Effector memory CD8-positive, alpha-beta T cell (primary cell): ENCODE measurements around the gene CES3.
A peak's percentile ranks its signal among the peaks of the same experiment; 100 is the strongest.
"Not testable (repeated sequence)": the region's sequence is repeated elsewhere in the genome, so short reads cannot be mapped to it uniquely, and the experiment has no call there.

Source experiments
- ATAC-seq: fragments of 150-1000 bp; cut with Tn5 transposase; replicated peaks from 2 replicates; pipeline ENCODE4 v1.10.0; 2021; ENCODE audit warnings: mild to moderate bottlenecking, moderate library complexity
- DNase-seq, 3 experiments: peaks; one replicate each; pipeline ENCODE4 v3.0.0; 2021
- H3K27ac Mint-ChIP-seq, 2 donors: one replicate each; pipeline ENCODE4 v1.8.0; 2022; ENCODE audit warnings: mild to moderate bottlenecking in 2 of 2, mixed read lengths in 2 of 2, moderate library complexity in 2 of 2
- H3K27me3 Mint-ChIP-seq, 2 donors: one replicate each; pipeline ENCODE4 v1.8.0; 2022; ENCODE audit warnings: mixed read lengths in 2 of 2
- H3K36me3 Mint-ChIP-seq: one replicate; pipeline ENCODE4 v1.8.0; 2022; ENCODE audit warnings: mild to moderate bottlenecking, moderate library complexity, mixed read lengths; ENCODE audit not compliant: insufficient read depth
- H3K4me1 Mint-ChIP-seq, 2 donors: one replicate each; pipeline ENCODE4 v1.8.0; 2022; ENCODE audit warnings: low read depth in 2 of 2, mixed read lengths in 2 of 2
- H3K4me3 Mint-ChIP-seq, 2 donors: one replicate each; pipeline ENCODE4 v1.8.0; 2022; ENCODE audit warnings: mild to moderate bottlenecking in 2 of 2, mixed read lengths in 2 of 2, moderate library complexity in 2 of 2
- H3K9me3 Mint-ChIP-seq, 2 donors: one replicate each; pipeline ENCODE4 v1.8.0; 2022; ENCODE audit warnings: mixed read lengths in 2 of 2

Gene CES3

DNA sequence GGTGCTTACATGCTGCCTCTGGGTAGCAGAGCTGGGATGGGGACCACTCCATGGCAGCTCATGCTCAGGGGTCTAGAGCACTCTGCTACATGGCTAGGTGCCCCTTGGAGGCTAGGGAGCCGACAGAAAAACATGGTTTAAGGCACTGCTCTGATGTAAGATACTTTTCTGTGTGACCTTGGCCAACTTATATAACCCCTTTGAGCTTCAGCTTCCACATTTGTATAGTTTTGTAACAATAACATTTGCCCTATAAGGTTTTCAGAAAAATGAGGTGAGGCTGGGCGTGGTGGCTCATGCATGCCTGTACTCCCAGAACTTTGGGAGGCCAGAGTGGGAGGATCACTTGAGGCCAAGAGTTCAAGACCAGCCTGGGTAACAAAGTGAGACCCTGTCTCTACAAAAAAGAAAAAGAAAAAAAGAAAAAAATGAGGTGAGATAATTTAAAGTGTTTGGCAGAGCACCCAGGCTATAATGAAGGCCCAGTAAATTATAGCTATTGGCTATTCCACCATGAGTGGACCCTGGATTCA lies 30.5 kb downstream of the CES3 start:
- ATAC-seq (no peak), DNase-seq (no peak)
- Mint-ChIP-seq H3K9me3 (no peaks in the 10 kb centered on the region), H3K4me3 (no peak overlapping the region), H3K27me3 (no peaks in the 10 kb centered on the region), H3K4me1 (no peaks in the 10 kb centered on the region), H3K36me3 (no peaks in the 10 kb centered on the region), H3K27ac (no peak overlapping the region)

GRCh38 chr16:66993558-66993957 lies 32.5 kb downstream of the CES3 start:
- H3K36me3 Mint-ChIP-seq, H3K27me3 Mint-ChIP-seq, H3K4me3 Mint-ChIP-seq, H3K9me3 Mint-ChIP-seq, H3K27ac Mint-ChIP-seq, H3K4me1 Mint-ChIP-seq, DNase-seq, ATAC-seq: not testable (repeated sequence)

DNA sequence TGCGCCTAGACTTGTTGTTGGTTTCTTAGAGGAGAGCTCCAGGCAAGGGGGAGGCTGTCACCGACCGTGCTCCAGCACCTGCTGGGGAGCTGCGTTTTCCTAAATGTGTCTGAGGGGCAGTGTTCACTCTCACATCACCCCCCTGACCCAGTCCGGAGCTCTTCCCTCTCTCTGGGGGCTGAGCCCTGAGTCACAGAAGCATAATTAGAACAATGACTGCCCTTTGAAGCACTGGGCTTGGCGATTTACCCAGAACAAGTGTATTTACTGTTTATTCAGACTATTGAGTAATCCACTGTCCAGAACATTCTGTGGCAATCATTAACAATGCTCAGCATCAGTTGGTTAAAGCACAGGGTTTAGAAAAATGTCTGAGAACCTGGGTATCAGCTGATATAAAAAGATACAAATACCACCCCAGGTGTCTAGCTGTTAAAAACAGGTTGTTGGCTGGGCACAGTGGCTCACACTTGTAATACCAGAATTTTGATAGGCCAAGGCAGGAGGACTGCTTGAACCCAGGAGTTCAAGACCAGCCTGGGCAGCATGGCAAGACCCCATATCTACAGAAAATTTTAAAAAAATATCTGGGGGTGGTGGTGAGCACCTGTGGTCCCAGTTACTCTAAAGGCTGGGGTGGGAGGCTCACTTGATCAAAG lies 35.4 kb downstream of the CES3 start:
- H3K4me1 Mint-ChIP-seq = peaks cover 6 to 7% of the 10 kb centered on the region in 2 donors
- H3K36me3 Mint-ChIP-seq = no peaks in the 10 kb centered on the region

GRCh38 chr16:66996983-66997358 lies 35.9 kb downstream of the CES3 start:
- Mint-ChIP-seq H3K27me3 (no peaks in the 10 kb centered on the region), H3K4me1 (peaks cover 10 to 13% of the 10 kb centered on the region in 2 donors), H3K27ac (no peak overlapping the region), H3K36me3 (no peaks in the 10 kb centered on the region), H3K9me3 (no peaks in the 10 kb centered on the region), H3K4me3 (no peak overlapping the region)
- DNase-seq (no peak), ATAC-seq (no peak)

More for the DNA sequence above, 35.4 kb downstream of the CES3 start:
- Mint-ChIP-seq H3K4me3 (no peak overlapping the region), H3K27ac (no peak overlapping the region), H3K27me3 (no peaks in the 10 kb centered on the region), H3K9me3 (no peaks in the 10 kb centered on the region)
- no peak for ATAC-seq
- no peak for DNase-seq

DNA sequence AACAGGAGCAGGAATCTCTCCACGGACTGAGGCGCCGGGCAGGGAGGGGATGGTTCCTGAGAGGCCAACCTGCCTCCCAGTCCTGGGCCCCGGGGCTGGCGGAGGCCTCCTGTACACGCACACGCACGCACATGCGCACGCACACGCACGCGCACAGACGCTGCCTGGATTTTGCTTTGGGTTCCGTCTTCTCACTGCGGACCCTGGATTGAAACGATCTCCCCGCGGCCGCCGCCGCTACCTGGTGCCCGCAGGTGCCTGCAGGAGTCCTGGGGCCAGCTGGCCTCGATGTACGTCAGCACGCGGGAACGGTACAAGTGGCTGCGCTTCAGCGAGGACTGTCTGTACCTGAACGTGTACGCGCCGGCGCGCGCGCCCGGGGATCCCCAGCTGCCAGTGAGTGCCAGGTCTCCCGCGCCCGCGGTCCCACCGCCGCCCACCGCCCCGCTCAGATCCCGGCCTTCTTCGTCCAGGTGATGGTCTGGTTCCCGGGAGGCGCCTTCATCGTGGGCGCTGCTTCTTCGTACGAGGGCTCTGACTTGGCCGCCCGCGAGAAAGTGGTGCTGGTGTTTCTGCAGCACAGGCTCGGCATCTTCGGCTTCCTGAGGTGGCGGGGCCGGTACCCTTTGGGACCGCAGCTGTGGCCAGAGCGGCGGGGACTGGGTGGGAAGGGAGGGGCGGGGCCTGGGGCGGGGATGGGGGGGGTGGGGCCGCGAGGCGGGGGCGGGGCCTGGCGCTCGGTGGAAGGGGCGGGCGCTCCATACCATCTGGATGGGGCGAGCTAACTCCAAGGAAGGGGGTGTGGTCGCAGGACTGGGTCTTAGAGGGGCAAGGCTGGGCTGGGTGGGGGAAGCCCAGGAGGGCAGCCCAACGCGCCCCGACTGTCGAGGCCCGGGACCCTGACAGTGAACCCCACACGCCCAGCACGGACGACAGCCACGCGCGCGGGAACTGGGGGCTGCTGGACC lies 39.6 kb downstream of the CES3 start:
- H3K36me3 Mint-ChIP-seq = peaks cover 3% of the 10 kb centered on the region
- peak overlapping the region; percentile 52 to 54 for H3K27ac Mint-ChIP-seq
- peaks cover 15 to 18% of the 10 kb centered on the region in 2 donors for H3K4me1 Mint-ChIP-seq
- H3K27me3 Mint-ChIP-seq = no peaks in the 10 kb centered on the region
- peak overlapping the region; percentile 58 to 62 for H3K4me3 Mint-ChIP-seq
- ATAC-seq (peak; percentile 77), DNase-seq (peak; percentile 33 to 51 (median 44))
- no peaks in the 10 kb centered on the region for H3K9me3 Mint-ChIP-seq

- H3K27ac Mint-ChIP-seq = peak overlapping the region; percentile 44 to 63
- H3K27me3 Mint-ChIP-seq = peaks cover 0 to 3% of the 10 kb centered on the region in 2 donors
- no peaks in the 10 kb centered on the region for H3K9me3 Mint-ChIP-seq
- no peak for ATAC-seq
- H3K4me3 Mint-ChIP-seq = peak overlapping the region; percentile 58 to 62
- DNase-seq = no peak
- peaks cover 15 to 18% of the 10 kb centered on the region in 2 donors for H3K4me1 Mint-ChIP-seq
- peaks cover 5% of the 10 kb centered on the region for H3K36me3 Mint-ChIP-seq
Observed at GRCh38 chr16:67001726-67002125, 40.7 kb downstream of the CES3 start.

- peaks cover 9% of the 10 kb centered on the region for H3K36me3 Mint-ChIP-seq
- H3K4me3 Mint-ChIP-seq = no peak overlapping the region
- H3K9me3 Mint-ChIP-seq = no peaks in the 10 kb centered on the region
- ATAC-seq (no peak), DNase-seq (no peak)
- H3K27ac Mint-ChIP-seq = no peak overlapping the region
- H3K27me3 Mint-ChIP-seq = peaks cover 0 to 9% of the 10 kb centered on the region in 2 donors
- peaks cover 4% of the 10 kb centered on the region in 2 donors for H3K4me1 Mint-ChIP-seq
Observed at GRCh38 chr16:67006930-67007658, 46.0 kb downstream of the CES3 start.

GRCh38 chr16:67009158-67009557 lies 48.1 kb downstream of the CES3 start:
- no peak overlapping the region for H3K4me3 Mint-ChIP-seq
- no peak for ATAC-seq
- peaks cover 8% of the 10 kb centered on the region for H3K36me3 Mint-ChIP-seq
- DNase-seq = no peak
- no peaks in the 10 kb centered on the region for H3K9me3 Mint-ChIP-seq
- H3K4me1 Mint-ChIP-seq = peaks cover 0 to 2% of the 10 kb centered on the region in 2 donors
- peaks cover 0 to 9% of the 10 kb centered on the region in 2 donors for H3K27me3 Mint-ChIP-seq
- no peak overlapping the region for H3K27ac Mint-ChIP-seq

GRCh38 chr16:67011274-67011673 lies 50.2 kb downstream of the CES3 start:
- peaks cover 8% of the 10 kb centered on the region for H3K36me3 Mint-ChIP-seq
- H3K27ac Mint-ChIP-seq = peak overlapping the region in 1 of 2 donors; percentile 5
- DNase-seq (no peak), ATAC-seq (no peak)
- no peak overlapping the region for H3K4me3 Mint-ChIP-seq
- H3K27me3 Mint-ChIP-seq = peaks cover 0 to 9% of the 10 kb centered on the region in 2 donors
- no peaks in the 10 kb centered on the region for H3K9me3 Mint-ChIP-seq
- peaks cover 0 to 6% of the 10 kb centered on the region in 2 donors for H3K4me1 Mint-ChIP-seq

DNA sequence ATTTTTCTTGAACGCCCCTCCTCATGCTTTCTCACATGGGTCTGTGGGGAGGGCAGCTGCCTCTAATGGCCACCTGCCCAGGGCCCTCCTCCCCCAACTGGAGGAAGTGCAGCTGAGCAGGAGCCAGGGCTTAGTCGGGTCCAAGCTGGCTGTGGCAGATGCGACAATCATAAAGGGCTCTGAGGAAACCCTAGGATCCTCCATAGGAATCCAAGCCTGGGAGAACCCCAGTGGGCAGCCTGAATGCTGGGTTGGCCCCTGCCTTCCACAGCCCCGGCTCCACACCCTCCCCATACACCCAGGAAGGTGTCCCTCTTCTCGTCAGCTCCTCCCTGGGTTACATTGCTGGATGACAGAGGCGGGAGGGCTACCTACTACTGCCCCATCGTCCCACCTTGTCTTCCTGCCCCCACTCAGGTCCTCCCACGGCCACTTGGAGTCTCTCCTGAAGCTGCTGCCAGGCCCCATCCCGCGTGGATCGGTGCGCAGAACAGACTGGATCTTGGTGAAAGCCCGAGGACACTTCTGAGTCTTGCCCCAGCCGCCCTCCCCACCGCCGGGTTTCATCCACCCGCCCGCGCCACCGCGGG lies 52.3 kb downstream of the CES3 start:
- no peak for ATAC-seq
- Mint-ChIP-seq H3K27ac (no peak overlapping the region), H3K9me3 (no peaks in the 10 kb centered on the region), H3K27me3 (no peaks in the 10 kb centered on the region), H3K36me3 (peaks cover 5% of the 10 kb centered on the region), H3K4me1 (peaks cover 0 to 6% of the 10 kb centered on the region in 2 donors), H3K4me3 (peak overlapping the region; percentile 49 to 76)
- DNase-seq = no peak

GRCh38 chr16:67013823-67014633 lies 53.0 kb downstream of the CES3 start:
- peaks cover 5% of the 10 kb centered on the region for H3K36me3 Mint-ChIP-seq

GRCh38 chr16:67014634-67015312 lies 53.7 kb downstream of the CES3 start:
- ATAC-seq (no peak), DNase-seq (no peak)
- H3K36me3 Mint-ChIP-seq = peaks cover 3% of the 10 kb centered on the region
- H3K27ac Mint-ChIP-seq = no peak overlapping the region
- H3K9me3 Mint-ChIP-seq = no peaks in the 10 kb centered on the region
- H3K4me3 Mint-ChIP-seq = peak overlapping the region; percentile 76
- H3K27me3 Mint-ChIP-seq = no peaks in the 10 kb centered on the region
- H3K4me1 Mint-ChIP-seq = peaks cover 0 to 6% of the 10 kb centered on the region in 2 donors

More at GRCh38 chr16:67013823-67014633, 53.0 kb downstream of the CES3 start:
- DNase-seq (peak; percentile 50 to 56 (median 56)), ATAC-seq (peak; percentile 61)
- Mint-ChIP-seq H3K9me3 (no peaks in the 10 kb centered on the region), H3K27ac (no peak overlapping the region), H3K4me1 (peaks cover 0 to 6% of the 10 kb centered on the region in 2 donors), H3K27me3 (no peaks in the 10 kb centered on the region), H3K4me3 (peak overlapping the region; percentile 76)
